Loucy (cell line): ENCODE results near the gene PLPPR3.

ENCODE experiments used
- CTCF ChIP-seq: fragments of 200-600 bp; sonication (generic); conservative IDR thresholded peaks from 2 replicates; pipeline ENCODE4 v1.5.1; 2014; ENCODE audit warnings: mild to moderate bottlenecking, antibody characterized with exemption, low read length
- EZH2phosphoT487 ChIP-seq: fragments of 200-600 bp; IDR thresholded peaks from 2 replicates; pipeline ENCODE4 v1.6.1; 2018; ENCODE audit warnings: antibody characterized with exemption, mild to moderate bottlenecking, moderate library complexity, borderline replicate concordance

DNA sequence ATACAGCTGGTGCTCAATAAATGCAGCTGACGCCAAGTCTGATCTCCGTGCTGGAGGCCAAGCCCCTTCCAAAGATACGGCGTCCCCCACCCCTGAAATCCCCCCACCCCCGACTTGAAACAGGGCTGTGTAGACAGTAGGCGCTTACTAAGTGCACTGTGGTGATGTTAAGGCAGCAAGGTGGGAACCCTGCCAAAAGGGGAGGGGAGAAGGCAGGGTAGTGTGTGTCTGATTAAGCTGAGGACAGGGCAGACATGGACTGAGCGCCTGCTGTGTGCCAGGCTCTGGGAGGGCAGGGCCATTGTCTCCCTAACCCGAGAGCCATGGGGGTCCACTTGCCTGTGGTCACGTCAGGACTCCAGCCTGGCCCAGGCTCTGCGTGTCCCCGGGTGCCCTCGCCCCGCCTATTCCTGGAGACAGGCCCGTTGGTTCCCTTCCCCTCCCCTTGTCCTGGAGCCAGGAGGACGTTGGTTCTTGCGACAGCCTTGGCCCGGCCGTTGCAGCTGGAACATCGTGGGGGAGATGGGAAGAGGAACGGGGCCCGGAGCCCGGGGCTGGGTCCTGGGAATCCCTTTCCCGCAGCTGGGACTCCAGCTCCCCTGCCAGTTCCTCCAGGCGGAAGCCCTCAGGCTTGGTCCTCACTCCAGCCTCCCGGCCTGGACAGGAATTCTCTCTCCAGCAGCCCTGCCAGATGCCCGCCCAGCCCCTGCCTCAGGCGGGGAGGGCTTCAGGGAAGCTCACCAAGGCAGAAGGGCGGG, 28.6 kb upstream of the PLPPR3 start:
- TF ChIP-seq CTCF (no peak), EZH2phosphoT487 (no peak)
